Lower leg skin (tissue), 4 donors: ENCODE measurements around the gene PFDN2. TPM values are rescaled to one million over a fixed set of nuclear protein-coding genes. Genes with fewer than 3 reads are reported as not detected.

Experiments used
- DNase-seq, 2 donors: peaks; one replicate each; pipeline ENCODE4 v3.0.0-alpha.2; 2019; ENCODE audit warnings: low spot score in 2 of 2
- H3K4me3 ChIP-seq: fragments of 200-600 bp; sonication (generic); 2 replicates; pipeline ENCODE4 v1.5.1; 2017; ENCODE audit warnings: mild to moderate bottlenecking, low read depth; ENCODE audit not compliant: poor library complexity, severe bottlenecking
- CTCF ChIP-seq, 3 donors: fragments of 450-650 bp; IDR thresholded peaks; one replicate each; pipeline ENCODE4 v1.5.1; 2016; ENCODE audit warnings: antibody characterized with exemption in 3 of 3, mild to moderate bottlenecking in 3 of 3, moderate library complexity in 2 of 3
- POLR2A ChIP-seq, 2 donors: fragments of 450-650 bp; IDR thresholded peaks; one replicate each; pipeline ENCODE4 v1.6.1; 2016 to 2017; ENCODE audit warnings: antibody characterized with exemption in 2 of 2, mild to moderate bottlenecking in 1 of 2, moderate library complexity in 1 of 2
- WGBS, 2 donors: methylation state at CpG; one replicate each; pipeline ENCODE4 v1.1.5; 2018; 5-methylcytosine and 5-hydroxymethylcytosine counted together
- intact Hi-C: fragments of 100-400 bp; cut with DNase I; formaldehyde crosslinking; loops from one replicate; pipeline ENCODE4 v1.15.0; 2023; ENCODE audit warnings: low total_unique reads
- total RNA-seq, 4 donors: library from RNA; depleted of rRNA; stranded (reverse); fragments of >200 nt; gene quantifications; one replicate each; pipeline ENCODE4 v1.1.0, GENCODE V29; 2016

The PFDN2 gene
- total RNA-seq, 4 donors from 2014 or later: 19.3 to 24.7 (median 22.4) TPM

GRCh38 chr1:161115132-161115711, 2.6 kb downstream of the PFDN2 start:
- 71 to 73% methylated on average over 12 of the region's 12 CpGs for WGBS, 2 donors
- no peak for DNase-seq
- TF ChIP-seq CTCF (IDR thresholded peaks at IDR 0.05) (no peak), POLR2A (IDR thresholded peaks at IDR 0.05) (no peak)
- no peak overlapping the region for H3K4me3 ChIP-seq
- intact Hi-C loops: no loop called here

- no peak for DNase-seq
- intact Hi-C loops: no loop called here
- TF ChIP-seq CTCF (IDR thresholded peaks at IDR 0.05): no peak
- no peak for TF ChIP-seq POLR2A (IDR thresholded peaks at IDR 0.05)
- 81 to 85% methylated on average over 2 of the region's 2 CpGs for WGBS, 2 donors
- no peak overlapping the region for H3K4me3 ChIP-seq
Observed at GRCh38 chr1:161114556-161114955, 3.3 kb downstream of the PFDN2 start.

GRCh38 chr1:161113915-161114314, 3.9 kb downstream of the PFDN2 start:
- H3K4me3 ChIP-seq: no peak overlapping the region
- intact Hi-C loops: no loop called here
- 80 to 91% methylated on average over 1 of the region's 1 CpG for WGBS, 2 donors
- TF ChIP-seq CTCF (IDR thresholded peaks at IDR 0.05) (no peak), POLR2A (IDR thresholded peaks at IDR 0.05) (no peak)
- DNase-seq: no peak

- no peak for DNase-seq
- no peak for TF ChIP-seq POLR2A (IDR thresholded peaks at IDR 0.05)
- no peak for TF ChIP-seq CTCF (IDR thresholded peaks at IDR 0.05)
- intact Hi-C loops: no loop called here
- WGBS, 2 donors: 76 to 91% methylated on average over 2 of the region's 2 CpGs
- no peak overlapping the region for H3K4me3 ChIP-seq
Observed at GRCh38 chr1:161111527-161111926, 6.3 kb downstream of the PFDN2 start.

- no peak overlapping the region for H3K4me3 ChIP-seq
- TF ChIP-seq CTCF (IDR thresholded peaks at IDR 0.05) (no peak), POLR2A (IDR thresholded peaks at IDR 0.05) (no peak)
- no peak for DNase-seq
- intact Hi-C loops: no loop called here
- WGBS, 2 donors: 96 to 100% methylated on average over 3 of the region's 3 CpGs
Observed at GRCh38 chr1:161111117-161111516, 6.7 kb downstream of the PFDN2 start.

GRCh38 chr1:161106431-161106830, 11.4 kb downstream of the PFDN2 start:
- no peak for TF ChIP-seq POLR2A (IDR thresholded peaks at IDR 0.05)
- DNase-seq: no peak
- intact Hi-C loops: no loop called here
- WGBS, 2 donors: 96 to 100% methylated on average over 1 of the region's 1 CpG
- no peak overlapping the region for H3K4me3 ChIP-seq
